GM06990 (cell line): Measurements from ENCODE around the gene MLC1.

Experiments used
- DNase-seq: peaks from one replicate; pipeline ENCODE4 v3.0.0-alpha.2; 2011; ENCODE audit not compliant: insufficient read length; ENCODE audit errors: extremely low read depth
- H3K27me3 ChIP-seq: replicated peaks from 2 replicates; pipeline ENCODE4 v1.6.0; 2011; ENCODE audit warnings: low read length; ENCODE audit not compliant: control insufficient read depth, insufficient read depth
- H3K36me3 ChIP-seq: 2 replicates; pipeline ENCODE4 v1.5.1; 2011; ENCODE audit warnings: low read length; ENCODE audit not compliant: control insufficient read depth, insufficient read depth
- H3K4me3 ChIP-seq: replicated peaks from 2 replicates; pipeline ENCODE4 v1.5.1; 2011; ENCODE audit warnings: low read depth, mild to moderate bottlenecking, control low read depth, low read length
- CTCF ChIP-seq: IDR thresholded peaks from 2 replicates; pipeline ENCODE4 v1.5.1; 2011; ENCODE audit warnings: low read length, control low read depth, mild to moderate bottlenecking, inconsistent platforms; ENCODE audit not compliant: insufficient read depth, poor library complexity, severe bottlenecking

The MLC1 gene

DNA sequence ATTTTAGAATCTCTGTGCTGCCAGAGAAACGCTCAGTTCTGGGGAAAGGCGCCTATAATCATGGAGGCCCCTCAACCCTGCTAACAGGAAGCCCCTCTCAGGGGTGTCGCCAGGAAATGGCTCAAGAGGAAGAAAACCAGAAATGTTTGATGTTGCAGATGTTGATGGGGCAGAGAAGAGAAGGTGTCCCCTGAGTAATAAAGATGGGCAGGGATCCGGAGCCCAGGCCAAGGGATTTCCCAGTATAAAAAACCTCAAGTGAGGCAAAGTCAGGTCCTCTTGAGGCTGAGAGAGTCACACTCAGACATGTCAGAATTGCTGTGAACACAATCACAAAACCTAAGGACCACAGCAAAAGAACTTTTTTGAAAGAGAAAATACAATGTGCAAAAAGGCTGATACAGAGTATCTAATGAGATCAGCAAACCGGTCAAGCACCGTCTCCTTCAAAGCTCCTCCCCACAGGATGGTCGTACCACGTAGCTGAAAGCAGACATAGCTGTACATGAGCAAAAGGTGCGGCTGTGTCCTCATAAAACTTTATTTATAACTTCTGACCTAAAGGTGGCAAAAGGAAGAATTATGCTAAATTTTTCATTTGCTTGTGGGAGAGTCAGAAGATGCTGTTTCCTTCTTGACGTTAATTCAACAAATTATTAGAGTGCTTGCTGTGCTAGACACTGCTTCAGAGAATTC is 16.8 kb upstream of the MLC1 start:
- H3K4me3 ChIP-seq = no peak overlapping the region
- no peaks in the 10 kb centered on the region for H3K27me3 ChIP-seq
- no peak for TF ChIP-seq CTCF
- no peak for DNase-seq
- H3K36me3 ChIP-seq = no peaks in the 10 kb centered on the region

DNA sequence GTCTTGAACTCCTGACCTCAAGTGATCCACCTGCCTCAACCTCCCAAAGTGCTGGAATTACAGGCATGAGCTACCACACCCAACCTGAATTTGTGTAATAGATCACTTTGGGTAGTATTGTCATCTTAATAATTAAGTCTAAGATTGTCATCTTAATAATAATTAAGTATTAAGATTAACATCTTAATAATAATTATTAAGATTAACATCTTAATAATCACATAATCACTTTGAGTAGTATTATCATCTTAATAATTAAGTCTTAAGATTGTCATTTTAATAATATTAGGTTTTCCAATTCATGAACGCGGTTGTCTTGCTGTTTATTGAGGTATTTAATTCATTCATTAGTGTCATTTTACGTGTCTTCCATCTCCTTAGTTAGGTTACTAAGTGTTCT is 12.8 kb upstream of the MLC1 start:
- TF ChIP-seq CTCF = no peak
- DNase-seq = no peak
- H3K36me3 ChIP-seq = no peaks in the 10 kb centered on the region
- H3K27me3 ChIP-seq = no peaks in the 10 kb centered on the region
- H3K4me3 ChIP-seq = no peak overlapping the region

DNA sequence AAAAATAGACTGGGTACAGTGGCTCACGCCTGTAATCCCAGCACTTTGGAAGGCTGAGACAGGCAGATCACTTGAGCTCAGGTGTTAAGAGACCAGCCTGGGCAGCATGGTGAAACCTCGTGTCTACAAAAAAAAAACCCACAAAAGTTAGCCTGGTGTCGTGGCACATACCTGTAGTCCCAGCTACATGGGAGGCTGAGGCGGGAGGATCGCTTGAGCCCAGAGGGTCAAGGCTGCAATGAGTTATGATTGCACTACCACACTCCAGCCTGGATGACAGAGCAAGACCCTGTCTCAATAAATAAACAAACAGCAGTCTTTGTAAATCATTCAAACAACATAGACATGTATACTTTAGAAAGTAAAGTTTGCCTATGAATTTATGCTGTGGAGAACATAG is 7.1 kb upstream of the MLC1 start:
- TF ChIP-seq CTCF = no peak
- Histone ChIP-seq H3K36me3 (no peaks in the 10 kb centered on the region), H3K27me3 (no peaks in the 10 kb centered on the region), H3K4me3 (no peak overlapping the region)
- no peak for DNase-seq

DNA sequence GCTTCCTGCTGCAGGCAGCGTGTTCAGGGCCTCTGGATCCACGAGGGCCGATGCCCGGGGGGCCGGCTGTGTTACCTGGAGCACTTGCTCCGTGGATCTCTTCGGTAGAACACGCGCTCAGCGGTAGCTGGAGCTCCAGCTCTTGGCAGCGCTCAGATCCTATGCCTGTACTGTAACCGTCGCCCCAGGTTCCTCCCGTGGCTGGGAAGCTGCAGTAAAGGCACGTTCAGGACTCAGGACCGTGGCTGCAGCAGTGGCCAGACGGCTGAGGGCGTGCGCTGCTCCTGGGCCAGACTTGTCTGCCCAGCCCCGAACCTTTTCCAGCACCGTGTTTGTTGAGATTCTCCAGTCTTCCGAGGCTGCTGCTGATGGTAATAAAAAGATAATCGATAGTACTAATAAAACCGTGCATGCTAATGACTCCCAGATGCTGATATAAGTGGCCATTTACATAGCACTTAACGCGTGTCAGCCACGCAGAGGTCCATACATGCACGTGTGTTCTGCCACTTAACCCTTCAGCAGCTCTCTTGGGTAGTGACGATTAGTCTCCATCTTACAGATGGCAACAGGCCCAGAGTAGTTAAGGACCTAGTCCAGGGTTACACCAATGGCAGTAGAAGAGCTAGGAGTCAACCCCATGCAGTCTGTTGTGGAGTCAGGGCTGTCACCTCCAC is 6.0 kb upstream of the MLC1 start:
- TF ChIP-seq CTCF = no peak
- Histone ChIP-seq H3K36me3 (no peaks in the 10 kb centered on the region), H3K27me3 (no peaks in the 10 kb centered on the region), H3K4me3 (no peak overlapping the region)
- DNase-seq = no peak

GRCh38 chr22:50090412-50090714 is 5.1 kb upstream of the MLC1 start:
- no peak overlapping the region for H3K4me3 ChIP-seq
- no peak for TF ChIP-seq CTCF

More at GRCh38 chr22:50090412-50090714, 5.1 kb upstream of the MLC1 start:
- no peak for DNase-seq
- Histone ChIP-seq H3K27me3 (no peaks in the 10 kb centered on the region), H3K36me3 (no peaks in the 10 kb centered on the region)
